Esophagus muscularis mucosa (tissue), 3 donors: ENCODE measurements around the gene USP35.

Source experiments
- CTCF ChIP-seq, 3 experiments: fragments of 200-600 bp in 2 of 3; fragments of 450-650 bp in 1 of 3; sonication (generic) in 2 of 3; IDR thresholded peaks; one replicate each; pipeline ENCODE4 v1.5.1; 2017 to 2019; ENCODE audit warnings: antibody characterized with exemption in 3 of 3, mild to moderate bottlenecking in 2 of 3, moderate library complexity in 1 of 3
- POLR2A ChIP-seq: fragments of 450-650 bp; IDR thresholded peaks from one replicate; pipeline ENCODE4 v1.6.1; 2017; ENCODE audit warnings: antibody characterized with exemption, moderate library complexity, mild to moderate bottlenecking, low read depth
- POLR2AphosphoS5 ChIP-seq, 2 donors: sonication (generic); formaldehyde crosslinking; IDR thresholded peaks; one replicate each; pipeline ENCODE4 v1.6.1; 2017; ENCODE audit warnings: antibody characterized with exemption in 2 of 2

GRCh38 chr11:78227921-78228320 is 39.2 kb downstream of the USP35 start:
- no peak for TF ChIP-seq CTCF (IDR thresholded peaks at IDR 0.05)
- TF ChIP-seq POLR2A: no peak
- TF ChIP-seq POLR2AphosphoS5 (IDR thresholded peaks at IDR 0.05): no peak
